ENCODE measurements around the gene MCTS1.
A peak's percentile ranks its signal among the peaks of the same experiment; 100 is the strongest.
"Not testable (repeated sequence)": the region's sequence is repeated elsewhere in the genome, so short reads cannot be mapped to it uniquely, and the experiment has no call there.

The MCTS1 gene

DNA sequence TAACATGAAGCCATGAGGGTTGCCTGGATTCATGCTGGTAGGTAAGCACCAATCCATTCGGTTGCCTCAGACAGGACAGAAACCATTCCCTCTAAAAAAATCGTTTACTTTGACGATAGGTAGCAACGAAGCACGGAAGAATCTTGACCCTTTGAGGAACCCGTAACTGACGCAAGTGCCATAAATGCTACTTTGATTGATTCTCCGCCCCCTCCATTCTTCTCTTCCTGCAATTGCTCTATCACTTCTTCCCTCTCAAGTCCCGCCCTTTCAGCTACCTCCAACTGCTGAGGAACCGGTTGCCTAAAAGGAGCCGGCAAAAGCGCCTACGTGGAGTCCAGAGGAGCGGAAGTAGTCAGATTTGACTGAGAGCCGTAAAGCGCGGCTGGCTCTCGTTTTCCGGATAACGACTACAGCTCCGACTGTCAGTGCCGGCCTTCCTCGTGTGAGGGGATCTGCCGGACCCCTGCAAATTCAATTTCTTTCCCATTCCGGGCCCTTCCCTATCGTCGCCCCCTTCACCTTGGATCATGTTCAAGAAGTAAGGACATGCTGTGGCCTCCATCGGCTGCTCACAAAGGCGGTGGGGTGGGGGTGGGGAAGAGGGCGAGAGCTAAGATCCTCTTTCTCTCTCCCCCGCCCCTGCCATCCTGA lies at the start of gene MCTS1:
Gene MCTS1 (plus strand): TSS at position 395 of the 654 bp plus-strand sequence. CDS start 136 bp downstream, at position 531.
- DNase-seq (ENCODE audit: low spot score): peak; percentile 90

GRCh38 chrX:120556251-120556650 lies 47.6 kb upstream of the MCTS1 start:
- DNase-seq (ENCODE audit: low spot score): no peak

- no peak for DNase-seq (ENCODE audit: low spot score)
These were observed 44.1 kb upstream of the MCTS1 start for GRCh38 chrX:120559804-120560203.

- peak; percentile 26 for DNase-seq (ENCODE audit: low spot score)
These were observed 43.5 kb upstream of the MCTS1 start for GRCh38 chrX:120560405-120560841.

DNA sequence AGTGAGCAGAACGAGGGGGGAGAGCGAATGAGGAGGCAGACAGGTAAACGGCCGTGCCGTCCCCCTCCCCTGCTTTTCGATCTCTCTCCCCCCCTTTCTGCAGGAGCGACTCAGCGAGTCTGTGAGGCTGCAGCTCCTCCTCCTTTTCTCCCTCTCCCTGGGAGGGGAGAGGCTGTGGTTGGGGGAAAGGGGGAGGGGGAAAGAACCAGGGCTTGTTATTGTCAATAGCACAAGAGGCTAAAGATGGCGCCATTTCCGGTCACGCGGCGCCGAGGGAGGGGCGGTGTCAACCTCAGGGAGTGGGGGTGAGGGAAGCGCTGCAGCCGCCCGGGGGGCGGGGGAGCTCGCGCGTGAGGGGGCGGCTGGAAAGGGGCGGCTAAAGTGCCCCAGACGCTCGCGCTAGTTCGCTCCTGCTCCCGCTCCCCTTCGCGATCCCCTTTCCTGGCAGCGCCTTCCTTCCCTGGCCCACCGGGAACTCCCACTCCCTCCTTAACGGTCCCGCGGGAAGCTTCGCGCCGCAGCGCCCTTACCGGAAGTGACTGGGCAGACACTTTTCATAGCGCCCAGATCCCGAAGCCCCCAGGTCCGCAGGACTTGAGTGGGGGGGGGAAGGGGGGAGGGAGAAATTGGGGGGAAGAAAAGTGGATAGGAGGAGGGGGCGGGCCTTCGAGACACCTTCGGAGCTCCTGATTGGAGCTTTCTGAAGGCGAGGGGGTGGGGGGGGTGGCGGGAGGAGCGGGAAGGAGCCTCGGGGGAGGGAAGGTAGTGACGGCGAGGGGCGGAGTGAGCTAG lies 42.9 kb upstream of the MCTS1 start, which contains the start of gene CUL4B:
Gene CUL4B (minus strand): TSS at position 121 of the 792 bp plus-strand sequence. CDS start 324 bp downstream, outside the sequence.
- DNase-seq (ENCODE audit: low spot score): peak; percentile 90

GRCh38 chrX:120561634-120562568 lies 42.0 kb upstream of the MCTS1 start:
- no peak for DNase-seq (ENCODE audit: low spot score)

GRCh38 chrX:120562569-120562926 lies 41.4 kb upstream of the MCTS1 start:
- DNase-seq (ENCODE audit: low spot score): no peak

DNA sequence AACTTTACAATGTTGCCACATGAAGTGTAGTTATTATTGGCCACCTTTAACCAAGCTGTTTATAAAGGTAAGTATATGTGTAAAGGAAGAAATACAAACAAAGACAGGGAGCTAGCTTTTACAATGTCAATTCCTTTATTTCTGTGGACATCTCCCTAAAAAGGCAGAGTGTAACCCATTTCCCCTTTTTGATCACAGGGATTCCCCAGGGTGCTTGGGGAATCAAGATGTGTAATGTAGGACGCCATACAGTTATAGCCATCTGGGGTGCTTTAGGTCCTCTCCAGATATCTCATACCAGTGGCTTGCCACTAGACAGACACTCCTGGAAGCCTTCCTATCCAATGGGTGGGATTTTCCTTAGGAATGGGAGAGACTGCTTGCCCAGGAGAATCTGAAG lies 39.0 kb upstream of the MCTS1 start:
- DNase-seq (ENCODE audit: low spot score): no peak

DNA sequence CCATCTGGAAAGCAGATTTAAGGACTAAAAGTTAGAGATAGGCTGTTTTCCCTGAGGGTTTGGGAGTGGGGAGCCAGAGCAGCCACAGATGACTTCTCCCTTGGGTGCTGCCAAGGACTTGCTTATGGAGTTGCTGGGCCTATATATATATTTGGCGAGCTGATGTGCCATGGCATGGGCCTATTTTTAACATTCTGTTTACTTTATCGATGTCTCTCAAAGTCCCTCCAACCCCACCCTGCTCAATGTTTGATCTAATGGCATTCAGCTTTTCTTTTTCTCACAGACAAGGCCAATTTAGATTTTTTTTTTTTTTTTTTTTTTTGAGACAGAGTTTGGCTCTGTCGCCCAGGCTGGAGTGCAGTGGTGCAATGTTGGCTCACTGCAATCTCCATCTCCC lies 37.1 kb upstream of the MCTS1 start:
- DNase-seq (ENCODE audit: low spot score): no peak

GRCh38 chrX:120568035-120568434 lies 35.9 kb upstream of the MCTS1 start:
- DNase-seq (ENCODE audit: low spot score): no peak

DNA sequence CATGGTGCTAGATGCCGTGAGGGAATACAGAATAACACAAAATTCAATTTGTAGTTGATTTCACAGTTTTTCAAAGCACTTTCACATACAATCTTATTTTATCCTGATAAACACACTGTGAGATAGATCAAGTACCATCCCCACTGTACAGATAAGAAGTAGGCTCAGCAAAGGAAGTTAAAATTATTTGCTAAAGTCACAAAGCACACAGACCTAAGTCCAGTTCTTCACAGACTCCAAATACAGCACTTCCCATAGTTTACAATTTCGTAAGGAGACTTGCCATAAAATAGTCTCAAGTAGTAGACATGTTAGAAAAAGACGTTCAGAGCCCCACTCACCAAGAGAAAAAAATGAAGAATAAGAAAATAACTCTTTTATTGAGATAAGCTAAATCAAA lies 35.3 kb upstream of the MCTS1 start:
- no peak for DNase-seq (ENCODE audit: low spot score)

- no peak for DNase-seq (ENCODE audit: low spot score)
These were observed 33.8 kb upstream of the MCTS1 start for GRCh38 chrX:120570011-120570600.

- not testable (repeated sequence) for DNase-seq (ENCODE audit: low spot score)
These were observed 30.1 kb upstream of the MCTS1 start for GRCh38 chrX:120573806-120574205.

DNA sequence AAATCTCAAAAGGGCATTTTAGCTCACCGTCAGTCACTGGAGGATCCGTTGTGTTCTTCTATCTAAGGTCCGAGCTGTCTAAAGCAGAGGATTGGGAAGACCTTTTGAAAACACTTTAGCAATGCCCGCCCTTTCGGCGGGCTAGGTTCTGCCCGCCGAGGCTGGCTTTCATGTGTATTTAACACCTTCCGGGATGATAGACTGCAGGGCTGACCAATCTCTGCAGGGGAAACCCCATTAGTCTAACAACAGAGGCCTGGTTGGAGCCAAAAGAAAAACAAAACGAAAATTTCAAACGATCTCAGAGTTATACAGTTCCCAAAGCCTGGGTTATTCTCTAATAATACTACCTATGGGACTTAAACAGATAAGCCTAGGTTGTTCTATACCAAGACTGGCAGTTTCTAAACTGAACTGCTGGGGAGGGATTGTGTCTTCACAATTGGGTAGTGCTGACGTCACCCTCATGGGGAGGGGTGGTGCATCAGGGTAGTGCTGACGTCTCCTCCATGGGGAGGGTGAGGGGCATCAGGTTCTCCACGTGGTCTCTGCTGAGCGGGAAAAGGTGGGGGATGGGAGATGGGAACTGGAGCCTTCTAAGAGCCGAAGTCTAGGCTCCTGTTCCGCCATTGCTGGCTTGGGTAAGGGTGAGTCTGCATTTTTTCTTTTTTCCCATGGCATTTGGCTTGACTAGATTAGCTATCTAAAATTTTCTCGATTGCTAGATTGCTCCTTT lies 28.4 kb upstream of the MCTS1 start:
- DNase-seq (ENCODE audit: low spot score): no peak

DNA sequence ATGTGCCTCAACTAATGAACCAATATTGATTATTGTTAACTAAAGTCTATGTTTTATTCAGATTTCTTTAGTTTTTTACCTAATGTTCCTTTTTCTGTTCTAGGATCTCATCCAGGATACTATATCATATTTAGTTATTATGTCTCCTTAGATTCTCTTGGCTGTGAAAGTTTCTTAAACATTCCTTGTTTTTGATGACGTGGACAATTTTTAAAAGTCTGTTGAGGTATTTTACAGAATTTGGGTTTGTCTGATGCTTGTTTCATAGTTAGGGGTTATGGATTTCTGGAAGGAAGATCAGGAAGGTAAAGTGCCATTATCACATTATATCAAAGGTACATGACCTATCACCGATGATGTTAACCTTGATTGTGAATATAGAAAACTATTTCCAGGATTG lies 18.2 kb upstream of the MCTS1 start:
- no peak for DNase-seq (ENCODE audit: low spot score)

DNA sequence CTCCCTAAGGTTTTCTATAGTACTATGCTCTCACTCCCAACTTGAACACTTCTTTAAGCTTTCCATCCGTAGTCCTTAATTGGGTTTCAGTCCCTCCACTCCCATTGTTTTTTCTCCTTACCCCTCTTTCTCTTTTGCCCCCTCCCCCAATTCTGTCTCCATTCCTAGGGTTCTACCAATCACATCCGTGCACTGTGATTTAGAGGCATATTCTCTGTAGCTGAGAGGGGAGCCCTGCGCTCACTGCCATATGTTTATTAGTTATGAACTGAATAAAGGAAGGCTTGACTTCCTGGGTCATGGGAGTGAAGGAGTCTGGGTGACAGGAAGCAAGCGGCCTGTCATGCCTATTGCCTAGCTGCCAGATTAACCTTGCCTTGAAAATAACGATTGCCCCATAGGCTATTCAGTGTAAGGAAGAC lies 471 bp downstream of the MCTS1 start:
- DNase-seq (ENCODE audit: low spot score): peak; percentile 42

DNA sequence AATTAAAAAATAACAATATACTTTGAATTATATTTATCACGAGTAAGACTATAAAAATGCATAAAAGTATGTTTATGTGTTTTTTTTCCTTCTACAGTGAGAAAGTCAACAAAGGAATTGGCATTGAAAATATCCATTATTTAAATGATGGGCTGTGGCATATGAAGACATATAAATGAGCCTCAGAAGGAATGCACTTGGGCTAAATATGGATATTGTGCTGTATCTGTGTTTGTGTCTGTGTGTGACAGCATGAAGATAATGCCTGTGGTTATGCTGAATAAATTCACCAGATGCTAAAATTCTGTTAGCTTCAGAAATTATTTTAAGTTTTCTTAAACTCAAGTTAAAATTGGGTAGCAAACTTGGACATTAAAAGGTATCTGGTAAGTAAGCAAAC lies 8.2 kb downstream of the MCTS1 start:
- DNase-seq (ENCODE audit: low spot score): no peak

DNA sequence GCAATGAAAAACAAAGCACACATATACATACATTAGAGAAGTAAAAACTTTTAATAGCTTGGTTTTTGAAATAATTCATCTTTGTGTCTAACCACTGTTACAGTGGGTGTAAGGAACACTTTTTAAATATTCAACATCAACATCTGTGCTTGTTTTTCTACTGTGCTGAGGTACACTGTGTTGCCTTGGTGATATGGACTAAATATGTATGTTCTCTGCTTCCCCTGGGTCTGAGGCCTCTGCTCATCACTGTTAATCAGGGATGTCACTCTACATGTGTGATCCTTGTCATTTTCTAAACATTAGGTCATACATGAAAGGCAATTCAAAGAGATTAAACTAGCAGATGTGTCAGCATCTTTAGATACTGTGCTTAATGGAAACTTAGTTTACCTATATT lies 10.9 kb downstream of the MCTS1 start:
- DNase-seq (ENCODE audit: low spot score): no peak

- no peak for DNase-seq (ENCODE audit: low spot score)
These were observed 14.2 kb downstream of the MCTS1 start for GRCh38 chrX:120617996-120618630.

GRCh38 chrX:120625371-120625770 lies 21.5 kb downstream of the MCTS1 start:
- no peak for DNase-seq (ENCODE audit: low spot score)

Data from activated CD4-positive, alpha-beta T cell treated with anti-CD3 and anti-CD28 coated beads, Interleukin-2, Interleukin-4, amounts not matched to agents 100 ng/mL and 50 ng/mL, durations not matched to agents 16 hours and 8 hours (primary cell).